GM23338 (cell line): ENCODE data around the gene UBASH3A. TPM values are rescaled to one million over a fixed set of nuclear protein-coding genes. Genes with fewer than 3 reads are reported as not detected.

Experiments
- ATAC-seq: fragments of 200-7000 bp; cut with Tn5 transposase; 3 replicates; pipeline ENCODE4 v1.9.1; 2020
- DNase-seq: peaks from one replicate; pipeline ENCODE4 v3.0.0-alpha.2; 2015; ENCODE audit warnings: low spot score
- H2AFZ ChIP-seq: fragments of 200-600 bp; sonication (generic); 2 replicates; pipeline ENCODE4 v1.8.0; 2016; ENCODE audit warnings: antibody characterized with exemption, mild to moderate bottlenecking, moderate library complexity
- H3F3A ChIP-seq: fragments of 200-600 bp; sonication (generic); replicated peaks from 2 replicates; pipeline ENCODE4 v1.8.0; 2017; ENCODE audit warnings: antibody characterized with exemption, mixed run types, low read depth
- H3K27ac ChIP-seq: fragments of 200-600 bp; sonication (generic); 2 replicates; pipeline ENCODE4 v1.6.1; 2016; ENCODE audit warnings: low read depth
- H3K27me3 ChIP-seq: fragments of 200-600 bp; sonication (generic); 2 replicates; pipeline ENCODE4 v1.8.0; 2016; ENCODE audit warnings: mild to moderate bottlenecking, mixed run types, moderate library complexity; ENCODE audit not compliant: insufficient read depth
- H3K36me3 ChIP-seq: fragments of 200-600 bp; sonication (generic); 2 replicates; pipeline ENCODE4 v1.8.0; 2016; ENCODE audit warnings: mild to moderate bottlenecking; ENCODE audit not compliant: insufficient read depth
- H3K4me1 ChIP-seq: fragments of 200-600 bp; sonication (generic); 2 replicates; pipeline ENCODE4 v1.8.0; 2016; ENCODE audit warnings: mild to moderate bottlenecking, moderate library complexity; ENCODE audit not compliant: insufficient read depth
- H3K4me2 ChIP-seq: fragments of 200-600 bp; sonication (generic); 2 replicates; pipeline ENCODE4 v1.7.1; 2017; ENCODE audit warnings: mixed run types
- H3K4me3 ChIP-seq: fragments of 200-600 bp; sonication (generic); 2 replicates; pipeline ENCODE4 v1.6.1; 2016; ENCODE audit warnings: mixed run types
- H3K79me2 ChIP-seq: fragments of 200-600 bp; sonication (generic); replicated peaks from 2 replicates; pipeline ENCODE4 v1.8.0; 2017; ENCODE audit warnings: mild to moderate bottlenecking; ENCODE audit not compliant: insufficient read depth
- H3K9me2 ChIP-seq: fragments of 200-600 bp; sonication (generic); 2 replicates; pipeline ENCODE4 v1.8.0; 2017; ENCODE audit not compliant: insufficient read depth
- H4K20me1 ChIP-seq: fragments of 200-600 bp; sonication (generic); replicated peaks from 2 replicates; pipeline ENCODE4 v1.8.0; 2017; ENCODE audit warnings: mild to moderate bottlenecking; ENCODE audit not compliant: insufficient read depth
- H3K27ac Mint-ChIP-seq: 2 replicates; pipeline ENCODE4 v1.8.0; 2020; ENCODE audit warnings: inconsistent platforms, mild to moderate bottlenecking, moderate library complexity, mixed read lengths
- H3K27me3 Mint-ChIP-seq: 3 replicates; pipeline ENCODE4 v1.8.0; 2022; ENCODE audit warnings: low read depth, mild to moderate bottlenecking, moderate library complexity, mixed read lengths, inconsistent platforms; ENCODE audit not compliant: insufficient read depth, poor library complexity
- H3K36me3 Mint-ChIP-seq: 3 replicates; pipeline ENCODE4 v1.8.0; 2021; ENCODE audit warnings: low read depth, mild to moderate bottlenecking, inconsistent platforms, moderate library complexity, mixed read lengths
- H3K4me1 Mint-ChIP-seq: 3 replicates; pipeline ENCODE4 v1.8.0; 2020; ENCODE audit warnings: mild to moderate bottlenecking, inconsistent platforms, mixed read lengths
- H3K4me3 Mint-ChIP-seq: 3 replicates; pipeline ENCODE4 v1.8.0; 2021; ENCODE audit warnings: moderate library complexity, mild to moderate bottlenecking, inconsistent platforms, mixed read lengths
- H3K9me3 Mint-ChIP-seq: 3 replicates; pipeline ENCODE4 v1.8.0; 2020; ENCODE audit warnings: moderate library complexity, mild to moderate bottlenecking, inconsistent platforms, mixed read lengths
- CREB1 ChIP-seq: fragments of 250-450 bp; sonication (Bioruptor Pico); IDR thresholded peaks from 2 replicates; pipeline ENCODE4 v1.5.0; 2020; ENCODE audit warnings: low read depth, mild to moderate bottlenecking, moderate library complexity
- EZH2 ChIP-seq: fragments of 200-600 bp; sonication (generic); IDR thresholded peaks from one replicate; pipeline ENCODE4 v1.8.0; 2017; ENCODE audit warnings: antibody characterized with exemption, mild to moderate bottlenecking, low read depth; ENCODE audit not compliant: unreplicated experiment
- EZH2phosphoT487 ChIP-seq: fragments of 200-600 bp; sonication (generic); IDR thresholded peaks from one replicate; pipeline ENCODE4 v1.8.1; 2018; ENCODE audit warnings: antibody characterized with exemption; ENCODE audit not compliant: unreplicated experiment
- JUNB ChIP-seq: IDR thresholded peaks from one replicate; pipeline ENCODE4 v1.6.1; 2016; ENCODE audit warnings: antibody characterized with exemption; ENCODE audit not compliant: unreplicated experiment
- NANOG ChIP-seq: IDR thresholded peaks from 2 replicates; pipeline ENCODE4 v1.6.1; 2016; ENCODE audit warnings: antibody characterized with exemption, borderline replicate concordance
- POLR2AphosphoS5 ChIP-seq: IDR thresholded peaks from 2 replicates; pipeline ENCODE4 v1.6.1; 2016; ENCODE audit warnings: antibody characterized with exemption, low read depth
- STAT1 ChIP-seq: IDR thresholded peaks from one replicate; pipeline ENCODE4 v1.6.1; 2016; ENCODE audit warnings: antibody characterized with exemption; ENCODE audit not compliant: unreplicated experiment
- ZNF114 ChIP-seq: fragments of 250-450 bp; sonication (Bioruptor Pico); IDR thresholded peaks from 2 replicates; pipeline ENCODE4 v1.5.0; 2020; ENCODE audit warnings: mild to moderate bottlenecking, moderate library complexity
- ZNF331 ChIP-seq: fragments of 250-450 bp; sonication (Bioruptor Pico); IDR thresholded peaks from 2 replicates; pipeline ENCODE4 v1.5.0; 2020; ENCODE audit warnings: low read depth, mild to moderate bottlenecking, moderate library complexity
- polyA plus RNA-seq: library from polyadenylated mRNA; unstranded; fragments of >200 nt; fragmentation: Nextera tagmentation; extraction: Ambion mirVana; gene quantifications from 2 replicates; pipeline ENCODE4 v1.2.1, GENCODE V29; 2016
- total RNA-seq: library from RNA; depleted of rRNA; stranded (reverse); fragments of >200 nt; shearing (Covaris generic); gene quantifications from 2 replicates; pipeline ENCODE4 v1.2.3, GENCODE V29; 2014
- TF ChIP-seq, protein P1 (sequence below): IDR thresholded peaks from 2 replicates; pipeline ENCODE4 v1.6.1; 2016; ENCODE audit warnings: antibody characterized with exemption
- TF ChIP-seq, protein P2 (sequence below), 2 experiments: fragments of 200-600 bp in 1 of 2; sonication (generic) in 1 of 2; conservative IDR thresholded peaks; 2 replicates each; pipeline versions ENCODE4 v1.5.1 to v1.6.1; 2016 to 2017; ENCODE audit warnings: antibody characterized with exemption in 2 of 2, low read depth in 2 of 2, mild to moderate bottlenecking in 2 of 2, moderate library complexity in 1 of 2
- TF ChIP-seq, protein P3 (sequence below): fragments of 250-450 bp; sonication (Bioruptor Pico); IDR thresholded peaks from 2 replicates; pipeline ENCODE4 v1.5.0; 2020; ENCODE audit warnings: mild to moderate bottlenecking, moderate library complexity
- TF ChIP-seq, protein P4 (sequence below): IDR thresholded peaks from one replicate; pipeline ENCODE4 v1.6.1; 2018; ENCODE audit warnings: antibody characterized with exemption; ENCODE audit not compliant: unreplicated experiment

The UBASH3A gene
- total and polyA plus RNA-seq, 2 experiments from 2014 or later: not detected

DNA sequence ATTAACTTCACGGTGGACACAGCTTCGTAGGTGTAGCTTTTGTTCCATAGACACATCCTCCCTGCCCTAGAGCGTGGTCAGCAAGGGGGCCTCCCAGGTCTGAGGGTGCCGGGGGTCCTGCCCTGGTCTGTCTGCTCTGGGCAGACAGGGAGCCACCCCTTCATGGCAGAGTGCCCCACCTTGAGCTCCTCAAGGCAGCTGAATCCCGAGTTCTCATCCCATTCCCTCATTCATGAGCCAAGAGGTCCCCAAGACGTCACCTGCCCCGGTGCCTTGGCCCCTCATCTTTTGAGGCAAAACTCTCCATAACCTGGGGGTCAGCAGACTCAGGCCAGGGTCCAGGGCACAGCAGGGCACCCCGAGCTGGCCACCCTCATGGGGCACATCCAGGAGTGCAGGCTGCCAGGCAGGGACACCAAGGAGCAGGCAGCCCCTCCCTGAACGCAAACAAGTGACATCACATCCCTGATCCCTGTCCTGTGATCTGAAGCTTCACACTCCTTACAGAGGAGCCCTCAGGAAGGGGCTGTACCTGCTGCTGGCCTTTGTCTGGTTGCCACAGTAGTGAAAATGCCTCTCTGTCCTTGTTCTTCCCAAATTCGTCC is 23.3 kb downstream of the UBASH3A start:
- H3K36me3 Mint-ChIP-seq: no peaks in the 10 kb centered on the region

More for the DNA sequence above, 23.3 kb downstream of the UBASH3A start:
- Histone ChIP-seq H3K4me2 (no peak overlapping the region), H3F3A (no peaks in the 10 kb centered on the region), H3K27me3 (no peaks in the 10 kb centered on the region), H4K20me1 (no peaks in the 10 kb centered on the region), H3K36me3 (no peaks in the 10 kb centered on the region), H3K4me3 (no peak overlapping the region), H3K9me2 (no peaks in the 10 kb centered on the region), H3K27ac (no peak overlapping the region), H2AFZ (no peak overlapping the region), H3K79me2 (no peaks in the 10 kb centered on the region), H3K4me1 (no peaks in the 10 kb centered on the region)
- ATAC-seq (no peak), DNase-seq (no peak)
- 0 out of 2 replicates have a peak overlapping the region, but pooled peaks have one; percentile 23 for H3K27ac Mint-ChIP-seq
- TF ChIP-seq NANOG: no peak
- no peak for TF ChIP-seq STAT1
- TF ChIP-seq POLR2AphosphoS5: no peak
- TF ChIP-seq ZNF331 (CRISPR knock-in tag): no peak
- TF ChIP-seq CREB1 (CRISPR knock-in tag): no peak
- TF ChIP-seq, protein P1, sequence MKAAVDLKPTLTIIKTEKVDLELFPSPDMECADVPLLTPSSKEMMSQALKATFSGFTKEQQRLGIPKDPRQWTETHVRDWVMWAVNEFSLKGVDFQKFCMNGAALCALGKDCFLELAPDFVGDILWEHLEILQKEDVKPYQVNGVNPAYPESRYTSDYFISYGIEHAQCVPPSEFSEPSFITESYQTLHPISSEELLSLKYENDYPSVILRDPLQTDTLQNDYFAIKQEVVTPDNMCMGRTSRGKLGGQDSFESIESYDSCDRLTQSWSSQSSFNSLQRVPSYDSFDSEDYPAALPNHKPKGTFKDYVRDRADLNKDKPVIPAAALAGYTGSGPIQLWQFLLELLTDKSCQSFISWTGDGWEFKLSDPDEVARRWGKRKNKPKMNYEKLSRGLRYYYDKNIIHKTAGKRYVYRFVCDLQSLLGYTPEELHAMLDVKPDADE: no peak
- no peak for TF ChIP-seq ZNF114 (CRISPR knock-in tag)
- TF ChIP-seq, protein P2, sequence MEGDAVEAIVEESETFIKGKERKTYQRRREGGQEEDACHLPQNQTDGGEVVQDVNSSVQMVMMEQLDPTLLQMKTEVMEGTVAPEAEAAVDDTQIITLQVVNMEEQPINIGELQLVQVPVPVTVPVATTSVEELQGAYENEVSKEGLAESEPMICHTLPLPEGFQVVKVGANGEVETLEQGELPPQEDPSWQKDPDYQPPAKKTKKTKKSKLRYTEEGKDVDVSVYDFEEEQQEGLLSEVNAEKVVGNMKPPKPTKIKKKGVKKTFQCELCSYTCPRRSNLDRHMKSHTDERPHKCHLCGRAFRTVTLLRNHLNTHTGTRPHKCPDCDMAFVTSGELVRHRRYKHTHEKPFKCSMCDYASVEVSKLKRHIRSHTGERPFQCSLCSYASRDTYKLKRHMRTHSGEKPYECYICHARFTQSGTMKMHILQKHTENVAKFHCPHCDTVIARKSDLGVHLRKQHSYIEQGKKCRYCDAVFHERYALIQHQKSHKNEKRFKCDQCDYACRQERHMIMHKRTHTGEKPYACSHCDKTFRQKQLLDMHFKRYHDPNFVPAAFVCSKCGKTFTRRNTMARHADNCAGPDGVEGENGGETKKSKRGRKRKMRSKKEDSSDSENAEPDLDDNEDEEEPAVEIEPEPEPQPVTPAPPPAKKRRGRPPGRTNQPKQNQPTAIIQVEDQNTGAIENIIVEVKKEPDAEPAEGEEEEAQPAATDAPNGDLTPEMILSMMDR (conservative IDR thresholded peaks at IDR 0.05; ENCODE audit: low read depth in 2 of 2): no peak
- TF ChIP-seq, protein P3, sequence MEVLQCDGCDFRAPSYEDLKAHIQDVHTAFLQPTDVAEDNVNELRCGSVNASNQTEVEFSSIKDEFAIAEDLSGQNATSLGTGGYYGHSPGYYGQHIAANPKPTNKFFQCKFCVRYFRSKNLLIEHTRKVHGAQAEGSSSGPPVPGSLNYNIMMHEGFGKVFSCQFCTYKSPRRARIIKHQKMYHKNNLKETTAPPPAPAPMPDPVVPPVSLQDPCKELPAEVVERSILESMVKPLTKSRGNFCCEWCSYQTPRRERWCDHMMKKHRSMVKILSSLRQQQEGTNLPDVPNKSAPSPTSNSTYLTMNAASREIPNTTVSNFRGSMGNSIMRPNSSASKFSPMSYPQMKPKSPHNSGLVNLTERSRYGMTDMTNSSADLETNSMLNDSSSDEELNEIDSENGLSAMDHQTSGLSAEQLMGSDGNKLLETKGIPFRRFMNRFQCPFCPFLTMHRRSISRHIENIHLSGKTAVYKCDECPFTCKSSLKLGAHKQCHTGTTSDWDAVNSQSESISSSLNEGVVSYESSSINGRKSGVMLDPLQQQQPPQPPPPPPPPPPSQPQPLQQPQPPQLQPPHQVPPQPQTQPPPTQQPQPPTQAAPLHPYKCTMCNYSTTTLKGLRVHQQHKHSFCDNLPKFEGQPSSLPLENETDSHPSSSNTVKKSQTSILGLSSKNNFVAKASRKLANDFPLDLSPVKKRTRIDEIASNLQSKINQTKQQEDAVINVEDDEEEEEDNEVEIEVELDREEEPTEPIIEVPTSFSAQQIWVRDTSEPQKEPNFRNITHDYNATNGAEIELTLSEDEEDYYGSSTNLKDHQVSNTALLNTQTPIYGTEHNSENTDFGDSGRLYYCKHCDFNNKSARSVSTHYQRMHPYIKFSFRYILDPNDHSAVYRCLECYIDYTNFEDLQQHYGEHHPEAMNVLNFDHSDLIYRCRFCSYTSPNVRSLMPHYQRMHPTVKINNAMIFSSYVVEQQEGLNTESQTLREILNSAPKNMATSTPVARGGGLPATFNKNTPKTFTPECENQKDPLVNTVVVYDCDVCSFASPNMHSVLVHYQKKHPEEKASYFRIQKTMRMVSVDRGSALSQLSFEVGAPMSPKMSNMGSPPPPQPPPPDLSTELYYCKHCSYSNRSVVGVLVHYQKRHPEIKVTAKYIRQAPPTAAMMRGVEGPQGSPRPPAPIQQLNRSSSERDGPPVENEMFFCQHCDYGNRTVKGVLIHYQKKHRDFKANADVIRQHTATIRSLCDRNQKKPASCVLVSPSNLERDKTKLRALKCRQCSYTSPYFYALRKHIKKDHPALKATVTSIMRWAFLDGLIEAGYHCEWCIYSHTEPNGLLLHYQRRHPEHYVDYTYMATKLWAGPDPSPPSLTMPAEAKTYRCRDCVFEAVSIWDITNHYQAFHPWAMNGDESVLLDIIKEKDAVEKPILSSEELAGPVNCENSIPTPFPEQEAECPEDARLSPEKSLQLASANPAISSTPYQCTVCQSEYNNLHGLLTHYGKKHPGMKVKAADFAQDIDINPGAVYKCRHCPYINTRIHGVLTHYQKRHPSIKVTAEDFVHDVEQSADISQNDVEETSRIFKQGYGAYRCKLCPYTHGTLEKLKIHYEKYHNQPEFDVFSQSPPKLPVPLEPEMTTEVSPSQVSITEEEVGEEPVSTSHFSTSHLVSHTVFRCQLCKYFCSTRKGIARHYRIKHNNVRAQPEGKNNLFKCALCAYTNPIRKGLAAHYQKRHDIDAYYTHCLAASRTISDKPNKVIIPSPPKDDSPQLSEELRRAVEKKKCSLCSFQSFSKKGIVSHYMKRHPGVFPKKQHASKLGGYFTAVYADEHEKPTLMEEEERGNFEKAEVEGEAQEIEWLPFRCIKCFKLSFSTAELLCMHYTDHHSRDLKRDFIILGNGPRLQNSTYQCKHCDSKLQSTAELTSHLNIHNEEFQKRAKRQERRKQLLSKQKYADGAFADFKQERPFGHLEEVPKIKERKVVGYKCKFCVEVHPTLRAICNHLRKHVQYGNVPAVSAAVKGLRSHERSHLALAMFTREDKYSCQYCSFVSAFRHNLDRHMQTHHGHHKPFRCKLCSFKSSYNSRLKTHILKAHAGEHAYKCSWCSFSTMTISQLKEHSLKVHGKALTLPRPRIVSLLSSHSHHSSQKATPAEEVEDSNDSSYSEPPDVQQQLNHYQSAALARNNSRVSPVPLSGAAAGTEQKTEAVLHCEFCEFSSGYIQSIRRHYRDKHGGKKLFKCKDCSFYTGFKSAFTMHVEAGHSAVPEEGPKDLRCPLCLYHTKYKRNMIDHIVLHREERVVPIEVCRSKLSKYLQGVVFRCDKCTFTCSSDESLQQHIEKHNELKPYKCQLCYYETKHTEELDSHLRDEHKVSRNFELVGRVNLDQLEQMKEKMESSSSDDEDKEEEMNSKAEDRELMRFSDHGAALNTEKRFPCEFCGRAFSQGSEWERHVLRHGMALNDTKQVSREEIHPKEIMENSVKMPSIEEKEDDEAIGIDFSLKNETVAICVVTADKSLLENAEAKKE (CRISPR knock-in tag): no peak
- TF ChIP-seq, protein P4, sequence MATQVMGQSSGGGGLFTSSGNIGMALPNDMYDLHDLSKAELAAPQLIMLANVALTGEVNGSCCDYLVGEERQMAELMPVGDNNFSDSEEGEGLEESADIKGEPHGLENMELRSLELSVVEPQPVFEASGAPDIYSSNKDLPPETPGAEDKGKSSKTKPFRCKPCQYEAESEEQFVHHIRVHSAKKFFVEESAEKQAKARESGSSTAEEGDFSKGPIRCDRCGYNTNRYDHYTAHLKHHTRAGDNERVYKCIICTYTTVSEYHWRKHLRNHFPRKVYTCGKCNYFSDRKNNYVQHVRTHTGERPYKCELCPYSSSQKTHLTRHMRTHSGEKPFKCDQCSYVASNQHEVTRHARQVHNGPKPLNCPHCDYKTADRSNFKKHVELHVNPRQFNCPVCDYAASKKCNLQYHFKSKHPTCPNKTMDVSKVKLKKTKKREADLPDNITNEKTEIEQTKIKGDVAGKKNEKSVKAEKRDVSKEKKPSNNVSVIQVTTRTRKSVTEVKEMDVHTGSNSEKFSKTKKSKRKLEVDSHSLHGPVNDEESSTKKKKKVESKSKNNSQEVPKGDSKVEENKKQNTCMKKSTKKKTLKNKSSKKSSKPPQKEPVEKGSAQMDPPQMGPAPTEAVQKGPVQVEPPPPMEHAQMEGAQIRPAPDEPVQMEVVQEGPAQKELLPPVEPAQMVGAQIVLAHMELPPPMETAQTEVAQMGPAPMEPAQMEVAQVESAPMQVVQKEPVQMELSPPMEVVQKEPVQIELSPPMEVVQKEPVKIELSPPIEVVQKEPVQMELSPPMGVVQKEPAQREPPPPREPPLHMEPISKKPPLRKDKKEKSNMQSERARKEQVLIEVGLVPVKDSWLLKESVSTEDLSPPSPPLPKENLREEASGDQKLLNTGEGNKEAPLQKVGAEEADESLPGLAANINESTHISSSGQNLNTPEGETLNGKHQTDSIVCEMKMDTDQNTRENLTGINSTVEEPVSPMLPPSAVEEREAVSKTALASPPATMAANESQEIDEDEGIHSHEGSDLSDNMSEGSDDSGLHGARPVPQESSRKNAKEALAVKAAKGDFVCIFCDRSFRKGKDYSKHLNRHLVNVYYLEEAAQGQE: no peak
- TF ChIP-seq EZH2phosphoT487: no peak
- no peak for TF ChIP-seq EZH2
- TF ChIP-seq JUNB: no peak
- H3K4me3 Mint-ChIP-seq: no peak overlapping the region
- no peaks in the 10 kb centered on the region for H3K4me1 Mint-ChIP-seq
- H3K27me3 Mint-ChIP-seq: peaks cover 4% of the 10 kb centered on the region
- peaks cover 4% of the 10 kb centered on the region; the same call in 2 of the 3 replicates for H3K9me3 Mint-ChIP-seq
